Fibroblast of lung (primary cell): ENCODE results near the gene SPEN.

Experiments used
- EZH2 ChIP-seq: IDR thresholded peaks from 2 replicates; pipeline ENCODE4 v1.5.1; 2012; ENCODE audit warnings: low read length, control low read depth, mild to moderate bottlenecking; ENCODE audit errors: missing control alignments
- TF ChIP-seq, protein P1 (sequence below), 2 donors: IDR thresholded peaks in 1 of 2; conservative IDR thresholded peaks in 1 of 2; 1 replicate in 1 of 2; 2 replicates in 1 of 2; pipeline ENCODE4 v1.5.1; 2011 to 2012; ENCODE audit warnings: low read length in 2 of 2, control low read depth in 1 of 2, inconsistent platforms in 1 of 2, low read depth in 1 of 2, mild to moderate bottlenecking in 1 of 2

DNA sequence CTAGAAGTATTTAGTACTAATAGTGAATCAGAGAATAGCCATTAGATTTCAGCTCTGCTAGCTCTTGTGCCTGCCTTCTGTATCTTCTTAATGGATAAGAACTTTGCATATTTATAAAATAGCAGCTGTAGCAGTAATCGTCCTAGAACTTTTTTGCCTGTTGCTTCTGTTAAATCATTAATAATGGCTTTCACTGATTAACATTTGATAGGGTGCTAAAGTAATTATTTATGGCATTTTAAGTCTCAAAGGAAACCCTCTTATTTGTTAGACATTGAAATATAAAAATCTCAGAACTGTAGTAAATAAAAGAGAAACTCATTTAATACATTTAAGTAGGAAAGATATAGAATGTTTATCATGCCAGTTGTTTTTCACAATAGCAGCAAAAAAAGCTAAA, 27.0 kb downstream of the SPEN start:
- TF ChIP-seq, protein P1, sequence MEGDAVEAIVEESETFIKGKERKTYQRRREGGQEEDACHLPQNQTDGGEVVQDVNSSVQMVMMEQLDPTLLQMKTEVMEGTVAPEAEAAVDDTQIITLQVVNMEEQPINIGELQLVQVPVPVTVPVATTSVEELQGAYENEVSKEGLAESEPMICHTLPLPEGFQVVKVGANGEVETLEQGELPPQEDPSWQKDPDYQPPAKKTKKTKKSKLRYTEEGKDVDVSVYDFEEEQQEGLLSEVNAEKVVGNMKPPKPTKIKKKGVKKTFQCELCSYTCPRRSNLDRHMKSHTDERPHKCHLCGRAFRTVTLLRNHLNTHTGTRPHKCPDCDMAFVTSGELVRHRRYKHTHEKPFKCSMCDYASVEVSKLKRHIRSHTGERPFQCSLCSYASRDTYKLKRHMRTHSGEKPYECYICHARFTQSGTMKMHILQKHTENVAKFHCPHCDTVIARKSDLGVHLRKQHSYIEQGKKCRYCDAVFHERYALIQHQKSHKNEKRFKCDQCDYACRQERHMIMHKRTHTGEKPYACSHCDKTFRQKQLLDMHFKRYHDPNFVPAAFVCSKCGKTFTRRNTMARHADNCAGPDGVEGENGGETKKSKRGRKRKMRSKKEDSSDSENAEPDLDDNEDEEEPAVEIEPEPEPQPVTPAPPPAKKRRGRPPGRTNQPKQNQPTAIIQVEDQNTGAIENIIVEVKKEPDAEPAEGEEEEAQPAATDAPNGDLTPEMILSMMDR (conservative IDR thresholded peaks at IDR 0.05 in 1 of 2, IDR thresholded peaks at IDR 0.05 in 1 of 2; ENCODE audit: low read depth in 1 of 2, low read length in 2 of 2), result no peak
- no peak for TF ChIP-seq EZH2
